OCI-LY3 (cell line): ENCODE measurements around the gene ZNF592.

Experiments used
- H2AFZ ChIP-seq: fragments of 200-600, 300-600 bp; shearing (Covaris generic); 2 replicates; pipeline ENCODE4 v1.6.0; 2014; ENCODE audit warnings: antibody characterized with exemption, low read depth, low read length
- H3K27ac ChIP-seq: fragments of 200-600, 300-600 bp; sonication (generic); 2 replicates; pipeline ENCODE4 v1.5.1; 2014; ENCODE audit warnings: mild to moderate bottlenecking, low read length, moderate library complexity, mixed read lengths
- H3K27me3 ChIP-seq: fragments of 200-600, 300-600 bp; sonication (generic); 2 replicates; pipeline ENCODE4 v1.6.1; 2014; ENCODE audit warnings: low read depth, low read length, mixed read lengths
- H3K36me3 ChIP-seq: fragments of 200-600, 300-600 bp; sonication (generic); replicated peaks from 2 replicates; pipeline ENCODE3; 2014; ENCODE audit warnings: low read depth, low read length, mixed read lengths
- H3K4me1 ChIP-seq: fragments of 300-600, 200-600 bp; sonication (generic); 2 replicates; pipeline ENCODE4 v1.6.1; 2014; ENCODE audit warnings: low read length, mixed read lengths
- H3K4me2 ChIP-seq: fragments of 200-600, 300-600 bp; sonication (generic); 2 replicates; pipeline ENCODE4 v1.6.1; 2014; ENCODE audit warnings: low read length, mixed read lengths
- H3K4me3 ChIP-seq: fragments of 300-600, 200-600 bp; sonication (generic); 2 replicates; pipeline ENCODE4 v1.5.1; 2014; ENCODE audit warnings: antibody characterized with exemption, mild to moderate bottlenecking, low read length, moderate library complexity
- H3K79me2 ChIP-seq: fragments of 300-600, 200-600 bp; shearing (Covaris generic); 2 replicates; pipeline ENCODE4 v1.6.1; 2014; ENCODE audit warnings: mild to moderate bottlenecking, low read length, mixed read lengths
- H3K9ac ChIP-seq: fragments of 300-600, 200-600 bp; shearing (Covaris generic); 2 replicates; pipeline ENCODE4 v1.6.0; 2014; ENCODE audit warnings: mild to moderate bottlenecking, low read length, moderate library complexity
- H3K9me3 ChIP-seq: fragments of 200-600, 300-600 bp; shearing (Covaris generic); 2 replicates; pipeline ENCODE4 v1.6.1; 2014; ENCODE audit warnings: low read length, mixed read lengths; ENCODE audit not compliant: insufficient read depth
- H4K20me1 ChIP-seq: fragments of 200-600, 300-600 bp; sonication (generic); 2 replicates; pipeline ENCODE4 v1.6.1; 2016; ENCODE audit warnings: low read length, mixed read lengths; ENCODE audit not compliant: insufficient read depth
- EZH2phosphoT487 ChIP-seq: fragments of 200-600 bp; shearing (Covaris generic); IDR thresholded peaks from 2 replicates; pipeline ENCODE4 v1.6.1; 2018; ENCODE audit warnings: antibody characterized with exemption, mixed run types, low read depth
- TF ChIP-seq, protein P1 (sequence below): fragments of 200-600, 300-600 bp; sonication (generic); IDR thresholded peaks from 2 replicates; pipeline ENCODE4 v1.5.1; 2014; ENCODE audit warnings: antibody characterized with exemption, low read length, low read depth

ZNF592 gene, protein sequence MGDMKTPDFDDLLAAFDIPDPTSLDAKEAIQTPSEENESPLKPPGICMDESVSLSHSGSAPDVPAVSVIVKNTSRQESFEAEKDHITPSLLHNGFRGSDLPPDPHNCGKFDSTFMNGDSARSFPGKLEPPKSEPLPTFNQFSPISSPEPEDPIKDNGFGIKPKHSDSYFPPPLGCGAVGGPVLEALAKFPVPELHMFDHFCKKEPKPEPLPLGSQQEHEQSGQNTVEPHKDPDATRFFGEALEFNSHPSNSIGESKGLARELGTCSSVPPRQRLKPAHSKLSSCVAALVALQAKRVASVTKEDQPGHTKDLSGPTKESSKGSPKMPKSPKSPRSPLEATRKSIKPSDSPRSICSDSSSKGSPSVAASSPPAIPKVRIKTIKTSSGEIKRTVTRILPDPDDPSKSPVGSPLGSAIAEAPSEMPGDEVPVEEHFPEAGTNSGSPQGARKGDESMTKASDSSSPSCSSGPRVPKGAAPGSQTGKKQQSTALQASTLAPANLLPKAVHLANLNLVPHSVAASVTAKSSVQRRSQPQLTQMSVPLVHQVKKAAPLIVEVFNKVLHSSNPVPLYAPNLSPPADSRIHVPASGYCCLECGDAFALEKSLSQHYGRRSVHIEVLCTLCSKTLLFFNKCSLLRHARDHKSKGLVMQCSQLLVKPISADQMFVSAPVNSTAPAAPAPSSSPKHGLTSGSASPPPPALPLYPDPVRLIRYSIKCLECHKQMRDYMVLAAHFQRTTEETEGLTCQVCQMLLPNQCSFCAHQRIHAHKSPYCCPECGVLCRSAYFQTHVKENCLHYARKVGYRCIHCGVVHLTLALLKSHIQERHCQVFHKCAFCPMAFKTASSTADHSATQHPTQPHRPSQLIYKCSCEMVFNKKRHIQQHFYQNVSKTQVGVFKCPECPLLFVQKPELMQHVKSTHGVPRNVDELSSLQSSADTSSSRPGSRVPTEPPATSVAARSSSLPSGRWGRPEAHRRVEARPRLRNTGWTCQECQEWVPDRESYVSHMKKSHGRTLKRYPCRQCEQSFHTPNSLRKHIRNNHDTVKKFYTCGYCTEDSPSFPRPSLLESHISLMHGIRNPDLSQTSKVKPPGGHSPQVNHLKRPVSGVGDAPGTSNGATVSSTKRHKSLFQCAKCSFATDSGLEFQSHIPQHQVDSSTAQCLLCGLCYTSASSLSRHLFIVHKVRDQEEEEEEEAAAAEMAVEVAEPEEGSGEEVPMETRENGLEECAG (N-terminal part only)

DNA sequence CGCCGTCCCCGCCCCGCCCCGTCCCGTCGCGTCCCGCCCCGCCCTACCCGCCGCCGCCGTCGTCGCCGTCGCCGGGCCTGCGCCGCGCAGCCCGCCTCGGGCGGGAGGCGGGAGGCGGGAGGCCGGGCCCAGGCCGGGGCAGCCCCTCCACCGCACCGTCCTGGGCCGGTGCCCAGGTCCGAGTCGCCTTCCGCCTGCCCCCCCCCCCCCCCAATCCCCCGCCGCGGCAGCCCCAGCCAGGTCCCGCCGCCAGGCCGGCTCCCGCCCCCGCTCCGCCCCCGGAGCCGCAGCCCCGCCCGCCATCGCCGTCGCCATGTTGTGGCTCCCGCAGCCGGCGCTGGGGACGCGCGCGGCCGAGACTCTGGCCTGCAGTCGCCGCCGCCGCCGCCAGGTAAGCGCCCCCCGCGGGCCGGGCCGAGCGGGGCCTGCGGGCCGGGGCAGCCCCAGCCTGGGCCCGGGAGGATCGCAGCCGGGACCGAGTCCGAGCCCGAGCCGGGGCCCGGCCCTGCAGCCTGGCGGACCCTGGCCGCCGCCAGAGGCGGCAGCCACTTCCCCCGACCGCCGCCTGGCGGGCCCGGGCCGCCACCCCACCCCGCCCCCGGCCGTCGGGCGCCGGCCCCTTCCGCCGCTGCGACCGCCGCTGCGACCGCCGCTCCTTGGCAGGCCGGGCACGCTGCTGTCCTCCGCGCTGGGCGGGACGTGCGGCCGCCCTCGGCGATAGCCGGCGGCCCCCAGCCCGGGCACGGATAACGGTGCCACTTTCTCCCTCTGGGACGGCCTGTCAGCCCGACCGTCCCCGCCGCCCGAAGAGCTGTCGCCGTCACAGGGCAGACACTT, at the start of gene ZNF592:
Gene ZNF592 (plus strand): TSS at position 319 of the 837 bp plus-strand sequence. CDS start 34,084 bp downstream, outside the sequence.
- Histone ChIP-seq H3K27ac (peak within 1 kb of the TSS; percentile 86), H3K79me2 (peaks cover 58% of the 10 kb centered on the region), H3K9ac (peak within 1 kb of the TSS; percentile 99), H4K20me1 (peaks cover 31% of the 10 kb centered on the region), H3K4me3 (peak within 1 kb of the TSS; percentile 99), H3K27me3 (no peaks in the 10 kb centered on the region), H3K9me3 (no peaks in the 10 kb centered on the region), H2AFZ (peak within 1 kb of the TSS; percentile 81), H3K36me3 (peaks cover 6% of the 10 kb centered on the region), H3K4me1 (peaks cover 31% of the 10 kb centered on the region), H3K4me2 (peak within 1 kb of the TSS; percentile 99)
- TF ChIP-seq EZH2phosphoT487 = no peak
- TF ChIP-seq, protein P1, sequence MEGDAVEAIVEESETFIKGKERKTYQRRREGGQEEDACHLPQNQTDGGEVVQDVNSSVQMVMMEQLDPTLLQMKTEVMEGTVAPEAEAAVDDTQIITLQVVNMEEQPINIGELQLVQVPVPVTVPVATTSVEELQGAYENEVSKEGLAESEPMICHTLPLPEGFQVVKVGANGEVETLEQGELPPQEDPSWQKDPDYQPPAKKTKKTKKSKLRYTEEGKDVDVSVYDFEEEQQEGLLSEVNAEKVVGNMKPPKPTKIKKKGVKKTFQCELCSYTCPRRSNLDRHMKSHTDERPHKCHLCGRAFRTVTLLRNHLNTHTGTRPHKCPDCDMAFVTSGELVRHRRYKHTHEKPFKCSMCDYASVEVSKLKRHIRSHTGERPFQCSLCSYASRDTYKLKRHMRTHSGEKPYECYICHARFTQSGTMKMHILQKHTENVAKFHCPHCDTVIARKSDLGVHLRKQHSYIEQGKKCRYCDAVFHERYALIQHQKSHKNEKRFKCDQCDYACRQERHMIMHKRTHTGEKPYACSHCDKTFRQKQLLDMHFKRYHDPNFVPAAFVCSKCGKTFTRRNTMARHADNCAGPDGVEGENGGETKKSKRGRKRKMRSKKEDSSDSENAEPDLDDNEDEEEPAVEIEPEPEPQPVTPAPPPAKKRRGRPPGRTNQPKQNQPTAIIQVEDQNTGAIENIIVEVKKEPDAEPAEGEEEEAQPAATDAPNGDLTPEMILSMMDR = no peak

DNA sequence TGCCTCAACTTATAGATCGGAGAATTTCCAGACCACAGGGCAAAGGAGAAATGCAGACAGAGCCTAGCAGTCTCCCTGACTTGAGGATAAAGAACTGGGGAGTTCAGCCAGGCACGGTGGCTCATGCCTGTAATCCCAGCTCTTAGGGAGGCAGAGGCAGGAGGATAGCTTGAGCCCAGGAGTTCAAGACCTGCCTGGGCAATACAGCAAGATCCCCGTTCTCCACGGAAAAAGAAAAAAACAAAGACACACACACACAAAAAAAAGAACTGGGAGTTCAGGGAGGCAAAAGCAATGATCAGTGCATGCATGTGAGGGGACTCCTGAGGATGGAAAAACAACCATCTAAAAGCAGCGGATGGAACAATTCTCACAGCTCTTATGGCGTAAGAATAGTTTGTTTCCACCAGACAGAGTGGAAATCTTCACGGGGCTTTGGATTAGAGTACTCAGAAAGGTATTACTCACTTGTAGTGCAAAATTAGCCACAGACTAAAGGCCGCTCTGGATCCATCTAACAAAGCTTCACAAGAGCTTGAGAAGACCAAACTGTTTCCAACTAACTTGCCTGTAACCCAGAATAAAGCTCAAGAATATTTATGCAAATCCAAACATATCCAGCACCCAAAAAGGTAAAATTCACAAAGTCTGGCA, 48.7 kb upstream of the ZNF592 start:
- TF ChIP-seq EZH2phosphoT487 = no peak
- TF ChIP-seq, protein P1 = no peak
- Histone ChIP-seq H3K4me1 (peaks cover 8% of the 10 kb centered on the region), H3K79me2 (peaks cover 90% of the 10 kb centered on the region), H2AFZ (no peak overlapping the region), H3K36me3 (no peaks in the 10 kb centered on the region), H3K9me3 (no peaks in the 10 kb centered on the region), H3K4me3 (no peak overlapping the region), H3K27ac (no peak overlapping the region), H3K4me2 (no peak overlapping the region), H3K9ac (no peak overlapping the region), H4K20me1 (peaks cover 50% of the 10 kb centered on the region), H3K27me3 (no peaks in the 10 kb centered on the region)

DNA sequence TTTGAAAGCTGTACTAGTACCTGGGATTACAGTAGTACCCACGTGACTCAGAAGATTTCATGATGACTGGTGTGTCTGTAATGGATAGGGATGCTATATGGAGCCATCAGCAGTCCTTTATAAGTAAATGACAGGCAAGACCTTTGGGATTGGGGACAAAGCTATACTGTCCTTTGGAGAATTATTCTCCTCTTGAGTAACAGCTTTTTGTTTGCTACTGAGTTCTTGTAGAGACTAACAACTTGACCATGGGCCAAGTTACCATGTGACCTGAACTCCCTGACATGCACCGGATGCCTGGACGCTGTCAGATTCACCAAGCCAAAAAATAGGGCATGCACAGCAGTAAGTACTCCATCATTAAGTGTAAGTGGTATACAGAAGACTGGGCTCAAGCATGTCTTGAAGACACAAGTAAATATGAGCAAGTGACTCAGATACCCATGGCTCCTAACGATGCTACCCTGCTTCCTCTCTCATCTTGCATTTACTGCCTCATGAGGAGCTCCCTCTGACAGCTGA, 45.4 kb upstream of the ZNF592 start:
- Histone ChIP-seq H3K4me3 (no peak overlapping the region), H3K27ac (no peak overlapping the region), H3K9me3 (no peaks in the 10 kb centered on the region), H3K4me2 (no peak overlapping the region), H4K20me1 (peaks cover 53% of the 10 kb centered on the region), H3K36me3 (no peaks in the 10 kb centered on the region), H3K4me1 (no peaks in the 10 kb centered on the region), H3K27me3 (no peaks in the 10 kb centered on the region), H2AFZ (no peak overlapping the region), H3K9ac (no peak overlapping the region), H3K79me2 (peaks cover 77% of the 10 kb centered on the region)
- no peak for TF ChIP-seq EZH2phosphoT487
- TF ChIP-seq, protein P1 = no peak
